ENCODE measurements around the gene PKD1L1.
A peak's percentile ranks its signal among the peaks of the same experiment; 100 is the strongest.
"Not testable (repeated sequence)": the region's sequence is repeated elsewhere in the genome, so short reads cannot be mapped to it uniquely, and the experiment has no call there.

The PKD1L1 gene

DNA sequence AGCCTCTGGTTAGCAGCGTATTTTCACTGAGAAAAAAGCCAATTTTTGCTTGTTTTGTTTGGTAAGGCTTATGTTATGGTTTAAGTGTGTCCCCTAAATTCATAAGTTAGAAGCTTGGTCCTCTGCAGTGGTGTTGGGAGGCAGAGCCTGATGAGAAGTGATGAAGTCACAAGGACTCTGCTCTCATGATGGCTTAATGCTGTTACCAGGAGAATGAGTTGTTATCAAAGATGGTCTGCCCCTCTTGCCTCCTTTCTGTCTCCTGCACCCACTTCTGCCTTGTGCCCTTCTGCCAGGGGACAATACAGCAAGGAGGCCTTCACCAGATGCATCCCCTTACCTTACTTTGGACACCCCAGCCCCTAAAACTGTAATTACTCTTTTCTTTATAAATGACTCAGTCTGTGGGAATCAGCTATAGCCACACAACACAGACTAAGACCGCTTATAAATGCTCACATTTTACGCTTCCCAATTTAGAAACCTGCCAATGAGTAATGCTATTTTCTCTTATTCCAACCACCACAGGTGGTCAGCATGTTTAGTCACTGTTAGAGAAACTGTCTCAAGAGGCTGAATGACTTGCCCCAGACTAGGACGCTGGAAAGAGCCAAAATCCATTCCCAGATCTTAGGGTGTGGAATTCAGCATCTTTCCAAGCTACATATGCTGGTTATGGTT, 6.1 kb upstream of the PKD1L1 start:
- DNase-seq: no peak

DNA sequence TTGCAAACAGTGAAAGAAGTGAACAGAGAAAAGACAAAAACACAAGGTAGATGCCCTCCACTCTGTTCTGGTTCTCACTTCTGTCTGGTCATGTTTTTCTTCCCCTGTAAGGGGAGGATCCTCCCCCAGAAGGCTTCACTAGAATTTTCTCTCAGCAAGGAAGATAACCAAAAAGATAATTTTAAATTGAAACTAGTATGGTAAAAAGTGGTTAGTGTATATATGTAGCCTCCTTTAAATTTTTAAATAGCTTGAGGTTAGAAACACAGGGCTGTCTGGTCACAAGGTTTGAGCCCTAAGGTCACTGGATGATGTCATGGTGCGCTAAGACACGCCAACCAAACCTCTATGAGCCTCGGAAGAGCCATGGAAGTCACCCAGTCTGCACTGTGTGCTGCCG, 5.6 kb upstream of the PKD1L1 start:
- no peak for DNase-seq

GRCh38 chr7:47952224-47952623, 4.0 kb upstream of the PKD1L1 start:
- no peak for DNase-seq

- no peak for DNase-seq
Measured at GRCh38 chr7:47951374-47951773, 3.1 kb upstream of the PKD1L1 start.

DNA sequence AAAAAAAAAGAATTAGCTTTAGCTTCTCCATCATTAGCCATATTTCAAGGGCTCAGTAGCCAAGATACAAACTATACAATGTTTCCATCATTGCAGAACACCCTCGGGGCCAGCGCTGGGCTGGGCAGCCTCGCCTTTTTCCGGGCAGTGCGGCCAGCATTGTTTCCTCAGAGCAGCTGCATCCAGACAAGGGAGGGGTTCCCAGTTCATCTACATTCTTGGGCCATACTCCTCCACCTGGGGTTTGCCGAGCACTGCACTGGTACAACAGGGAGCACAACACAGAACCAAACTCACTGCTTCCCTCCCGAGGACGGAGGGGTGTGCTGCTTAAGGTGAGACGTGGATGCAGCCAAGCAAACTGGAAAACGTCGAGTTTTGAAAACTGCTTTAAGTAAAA, 2.4 kb upstream of the PKD1L1 start:
- DNase-seq: no peak

DNA sequence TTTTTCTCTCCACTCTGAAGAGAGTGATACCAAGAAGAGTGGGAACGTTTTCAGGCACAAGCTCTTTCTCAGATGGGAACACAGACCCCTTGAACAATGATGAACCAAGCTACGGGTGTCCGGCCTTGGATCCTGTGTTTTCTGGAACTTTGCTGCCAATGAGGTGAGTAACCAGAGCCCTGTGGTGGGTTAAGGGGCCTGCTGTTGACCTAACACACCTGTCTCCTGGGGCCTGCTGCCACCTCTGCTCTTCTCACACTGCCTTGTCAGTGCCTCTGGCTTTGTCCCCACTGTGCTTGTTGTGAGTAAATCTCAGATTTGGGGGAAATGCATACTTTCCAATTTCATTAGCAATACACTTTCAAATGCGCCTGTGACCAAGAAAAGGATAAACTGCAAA, 1.4 kb upstream of the PKD1L1 start:
- DNase-seq: no peak

GRCh38 chr7:47947355-47947749, 914 bp downstream of the PKD1L1 start:
- no peak for DNase-seq

GRCh38 chr7:47946581-47947354, 1.5 kb downstream of the PKD1L1 start:
- DNase-seq: no peak

GRCh38 chr7:47945261-47946015, 2.8 kb downstream of the PKD1L1 start:
- peak; percentile 83 to 92 (median 89) for DNase-seq

DNA sequence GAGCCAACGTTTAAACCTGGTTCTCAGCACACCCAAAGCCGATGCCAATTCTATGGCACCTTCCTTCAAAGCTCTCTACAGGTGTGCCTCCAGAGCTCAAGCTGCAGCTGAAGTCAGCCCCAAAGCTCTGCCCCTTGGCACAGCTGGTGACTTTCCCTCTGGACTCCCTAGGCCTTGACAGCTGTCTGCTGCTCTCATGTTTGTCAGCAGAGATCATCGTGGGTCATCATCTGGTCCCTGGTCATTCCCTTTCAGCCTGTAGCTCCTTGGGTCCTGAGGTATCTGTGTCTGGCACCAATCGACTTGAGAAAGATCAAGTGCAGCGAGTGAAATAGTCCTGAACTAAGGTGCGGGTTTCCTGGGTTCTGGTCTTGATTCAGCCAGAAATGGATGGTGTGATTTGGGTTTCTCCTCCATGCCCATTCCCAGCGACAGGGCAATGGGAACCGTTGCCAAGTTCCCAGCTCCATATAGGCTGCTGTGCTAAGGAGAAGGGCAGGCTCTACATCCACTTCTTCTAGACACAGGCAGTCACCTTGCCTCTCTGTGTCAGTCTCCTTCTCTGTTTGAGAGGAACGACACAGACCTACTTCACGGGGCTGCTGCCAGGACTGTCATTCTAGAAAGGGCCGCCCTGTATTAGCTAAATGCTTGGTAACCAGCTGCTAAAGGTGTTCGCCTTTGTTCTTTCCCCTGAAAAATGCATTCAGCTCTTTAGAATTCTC, 3.6 kb downstream of the PKD1L1 start:
- no peak for DNase-seq

- DNase-seq: no peak
Measured at GRCh38 chr7:47943676-47944474, 4.4 kb downstream of the PKD1L1 start.

- DNase-seq: not testable (repeated sequence)
Measured at GRCh38 chr7:47942651-47943050, 5.6 kb downstream of the PKD1L1 start.

GRCh38 chr7:47942132-47942531, 6.1 kb downstream of the PKD1L1 start:
- DNase-seq: peak; percentile 28 to 54 (median 34)

DNA sequence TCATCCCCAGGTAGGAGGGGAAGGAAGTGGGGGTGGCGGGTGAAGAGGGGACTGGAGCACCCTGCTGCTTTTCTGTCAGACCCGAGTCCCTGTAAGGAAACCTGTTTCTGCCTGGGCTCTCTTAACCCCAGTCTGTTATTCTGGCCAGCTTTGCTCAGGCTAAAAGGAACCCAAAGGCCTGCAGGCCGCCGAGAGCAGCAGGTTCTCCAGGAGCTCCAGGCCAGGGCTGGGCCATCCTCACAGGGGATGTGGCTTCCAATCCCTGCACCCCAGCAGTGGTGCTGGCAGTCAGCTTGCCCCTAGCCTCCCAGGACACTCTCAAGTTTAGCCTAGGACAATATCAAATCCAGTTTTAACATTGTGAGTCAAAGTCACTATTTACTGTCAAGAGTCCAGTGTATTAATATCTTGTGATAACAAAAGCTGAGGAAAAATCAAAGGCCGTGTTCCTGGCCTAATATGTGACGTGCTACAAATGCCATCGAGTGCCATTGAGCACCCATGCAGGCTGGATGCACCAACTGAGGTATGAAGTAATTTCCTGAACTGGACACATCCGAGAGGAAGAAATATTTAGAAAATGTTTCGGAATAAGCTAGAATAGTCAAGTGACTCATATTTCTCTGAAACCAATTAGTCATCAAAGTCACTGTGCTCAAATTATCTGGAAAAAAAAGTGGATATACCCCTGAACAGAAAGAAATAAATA, 7.0 kb downstream of the PKD1L1 start:
- DNase-seq: peak; percentile 89 to 99 (median 97)

- no peak for DNase-seq
Measured at GRCh38 chr7:47940088-47941013, 7.9 kb downstream of the PKD1L1 start.

DNA sequence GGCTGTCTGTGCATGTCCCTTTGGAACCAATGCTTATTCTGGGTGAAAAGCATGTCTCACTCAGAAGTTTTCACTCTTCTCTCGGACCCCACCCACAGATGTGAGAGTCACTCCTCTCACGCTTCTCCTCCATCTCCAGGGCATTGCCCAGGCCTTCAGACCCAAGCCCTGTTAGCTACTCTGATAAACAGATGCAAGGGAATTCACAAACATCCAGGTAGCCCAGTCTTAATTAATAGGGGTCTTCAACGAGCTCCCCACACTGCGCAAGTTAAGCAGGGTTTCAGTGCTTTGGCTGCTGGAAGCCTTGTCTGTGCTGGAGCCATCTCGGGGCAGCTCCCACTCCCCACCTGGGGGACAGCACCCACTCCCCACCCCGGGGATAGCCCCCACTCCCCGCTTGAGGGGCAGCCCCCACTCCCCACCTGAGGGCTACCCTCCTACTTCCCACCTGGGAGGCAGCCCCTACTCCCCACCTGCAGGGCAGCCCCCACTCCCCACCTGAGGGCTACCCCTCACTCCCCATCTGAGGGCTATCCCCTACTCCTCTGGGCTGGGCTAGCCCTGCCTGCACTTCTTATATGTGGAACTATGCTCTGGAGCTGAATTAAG, 8.7 kb downstream of the PKD1L1 start:
- no peak for DNase-seq

DNA sequence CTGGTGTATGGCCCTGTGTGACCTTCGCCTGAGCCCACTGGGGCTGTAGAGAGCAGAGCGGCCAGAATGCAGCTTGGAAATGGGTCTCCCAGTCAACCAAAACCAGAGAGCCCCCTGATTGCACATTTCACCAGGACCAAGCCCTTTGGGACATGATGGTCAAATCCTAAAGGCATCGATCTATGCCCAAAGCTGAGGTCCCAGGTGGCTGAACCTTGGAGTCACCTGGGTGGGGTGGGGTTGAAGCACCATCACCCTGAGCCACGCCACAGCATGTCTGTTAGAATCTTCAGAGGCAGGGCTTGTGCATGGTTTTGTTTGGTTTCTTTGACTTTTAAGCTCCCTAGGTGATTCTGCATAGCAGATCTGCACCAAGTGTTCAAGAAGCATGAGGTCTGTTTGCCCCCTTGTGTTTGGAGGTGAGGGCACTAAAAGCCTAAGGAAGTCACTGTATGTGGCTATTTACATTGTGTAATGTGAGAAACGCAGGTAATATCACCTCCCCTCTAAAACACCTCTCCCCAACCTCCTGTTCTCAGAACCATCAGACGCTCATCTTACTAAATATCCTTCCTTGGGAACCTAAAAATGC, 9.6 kb downstream of the PKD1L1 start:
- DNase-seq: no peak

- no peak for DNase-seq
Measured at GRCh38 chr7:47937711-47938573, 10.3 kb downstream of the PKD1L1 start.
